ENCODE results near the gene ZFR2. TPM values are rescaled to one million over a fixed set of nuclear protein-coding genes. Genes with fewer than 3 reads are reported as not detected.

The ZFR2 gene
- total RNA-seq, 4 donors from 2014 or later, result 0.13 TPM; not detected in 3

- DNase-seq (ENCODE audit: low spot score in 2 of 2), result no peak
- 68 to 76% methylated on average over 31 to 34 of the region's 35 CpGs for WGBS, 2 donors
- H3K4me3 ChIP-seq (ENCODE audit: low read depth, poor library complexity, severe bottlenecking), result no peak overlapping the region
- TF ChIP-seq POLR2A (IDR thresholded peaks at IDR 0.05) (no peak), CTCF (IDR thresholded peaks at IDR 0.05) (no peak)
- intact Hi-C loops (cut with DNase I; ENCODE audit: low total_unique reads), result no loop called here
These were observed 97.6 kb downstream of the ZFR2 start for GRCh38 chr19:3771000-3771905.

DNA sequence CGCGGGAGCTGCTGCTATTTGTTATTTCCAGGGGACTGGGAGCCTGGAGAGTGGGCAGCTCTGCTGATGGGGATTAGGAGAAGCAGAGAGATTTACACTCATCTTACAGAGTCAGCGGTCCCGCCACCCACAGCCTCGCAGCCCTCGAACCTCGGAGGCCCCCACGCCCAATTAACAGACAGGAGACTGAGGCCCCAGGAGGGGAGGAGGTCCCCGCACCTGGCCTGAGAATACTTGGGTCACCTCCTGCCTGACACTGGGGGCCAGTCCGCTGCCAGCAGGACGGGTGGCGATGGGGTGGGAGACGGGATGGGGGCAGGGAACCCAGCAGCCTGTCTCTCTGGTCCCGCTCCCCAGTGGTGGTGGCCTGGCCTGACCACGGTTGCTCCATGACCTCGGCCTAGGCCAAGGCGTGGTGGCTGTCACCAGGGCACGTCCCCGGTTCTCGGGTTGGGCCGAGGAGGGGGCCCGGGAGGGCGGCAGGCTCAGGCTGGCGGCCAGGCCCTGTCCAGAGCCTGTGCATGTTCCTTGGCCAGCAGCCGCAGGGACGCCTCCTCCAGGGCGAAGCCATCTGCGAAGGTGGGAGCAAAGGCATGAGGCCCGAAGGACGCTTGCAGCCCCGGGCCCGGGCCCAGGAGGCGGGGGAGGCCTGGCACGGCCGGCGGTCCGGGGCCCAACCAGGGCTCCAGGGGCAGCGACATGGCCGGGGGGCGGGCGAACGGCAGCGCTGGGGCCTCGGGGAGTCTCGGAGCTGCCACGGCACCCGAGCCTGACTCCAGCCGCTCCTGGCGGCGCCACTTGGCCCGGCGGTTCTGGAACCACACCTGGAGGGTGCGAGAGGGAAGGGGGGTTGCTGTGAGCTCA, 98.5 kb downstream of the ZFR2 start:
- 70 to 71% methylated on average over 29 to 48 of the region's 53 CpGs for WGBS, 2 donors
- H3K4me3 ChIP-seq (ENCODE audit: low read depth, poor library complexity, severe bottlenecking), result no peak overlapping the region
- intact Hi-C loops (cut with DNase I; ENCODE audit: low total_unique reads), result no loop called here
- TF ChIP-seq CTCF (IDR thresholded peaks at IDR 0.05) (no peak), POLR2A (IDR thresholded peaks at IDR 0.05) (no peak)
- DNase-seq (ENCODE audit: low spot score in 2 of 2), result no peak

- WGBS, 2 donors, result 83% methylated on average over 8 to 15 of the region's 17 CpGs
- intact Hi-C loops (cut with DNase I; ENCODE audit: low total_unique reads), result no loop called here
- TF ChIP-seq POLR2A (IDR thresholded peaks at IDR 0.05), result no peak
- no peak for TF ChIP-seq CTCF (IDR thresholded peaks at IDR 0.05)
- no peak for DNase-seq (ENCODE audit: low spot score in 2 of 2)
- no peak overlapping the region for H3K4me3 ChIP-seq (ENCODE audit: low read depth, poor library complexity, severe bottlenecking)
These were observed 99.3 kb downstream of the ZFR2 start for GRCh38 chr19:3769494-3769893.

GRCh38 chr19:3768748-3769099, 100.1 kb downstream of the ZFR2 start:
- intact Hi-C loops (cut with DNase I; ENCODE audit: low total_unique reads), result no loop called here
- TF ChIP-seq POLR2A (IDR thresholded peaks at IDR 0.05) (no peak), CTCF (IDR thresholded peaks at IDR 0.05) (no peak)
- WGBS, 2 donors, result 79 to 86% methylated on average over 7 of the region's 7 CpGs
- no peak overlapping the region for H3K4me3 ChIP-seq (ENCODE audit: low read depth, poor library complexity, severe bottlenecking)
- DNase-seq (ENCODE audit: low spot score in 2 of 2), result no peak

GRCh38 chr19:3768015-3768747, 100.7 kb downstream of the ZFR2 start:
- 86 to 90% methylated on average over 24 to 25 of the region's 25 CpGs for WGBS, 2 donors
- no peak overlapping the region for H3K4me3 ChIP-seq (ENCODE audit: low read depth, poor library complexity, severe bottlenecking)
- intact Hi-C loops (cut with DNase I; ENCODE audit: low total_unique reads), result no loop called here
- TF ChIP-seq CTCF (IDR thresholded peaks at IDR 0.05) (no peak), POLR2A (IDR thresholded peaks at IDR 0.05) (no peak)
- no peak for DNase-seq (ENCODE audit: low spot score in 2 of 2)

Measured in lower leg skin (tissue), 4 donors.